Gastroesophageal sphincter (tissue), 3 donors: Measurements from ENCODE around the gene SYNE1.

Experiments used
- CTCF ChIP-seq, 4 experiments: fragments of 200-600 bp in 2 of 4; fragments of 450-650 bp in 2 of 4; sonication (generic) in 1 of 4; IDR thresholded peaks; one replicate each; pipeline ENCODE4 v1.5.1; 2017 to 2019; ENCODE audit warnings: antibody characterized with exemption in 4 of 4, mild to moderate bottlenecking in 2 of 4, moderate library complexity in 2 of 4
- POLR2A ChIP-seq, 2 donors: fragments of 450-650 bp; IDR thresholded peaks; one replicate each; pipeline ENCODE4 v1.6.1; 2017; ENCODE audit warnings: antibody characterized with exemption in 2 of 2, mild to moderate bottlenecking in 2 of 2, moderate library complexity in 1 of 2
- POLR2AphosphoS5 ChIP-seq: sonication (generic); formaldehyde crosslinking; IDR thresholded peaks from one replicate; pipeline ENCODE4 v1.6.1; 2017; ENCODE audit warnings: antibody characterized with exemption

GRCh38 chr6:152402791-152403190, 234.4 kb downstream of the SYNE1 start:
- TF ChIP-seq CTCF (IDR thresholded peaks at IDR 0.05): no peak
- no peak for TF ChIP-seq POLR2A (IDR thresholded peaks at IDR 0.05)
- TF ChIP-seq POLR2AphosphoS5: no peak
